Immature natural killer cell (primary cell): ENCODE data around the gene NISCH. TPM values are rescaled to one million over a fixed set of nuclear protein-coding genes. Genes with fewer than 3 reads are reported as not detected.

ENCODE experiments used
- DNase-seq, 3 donors: peaks; one replicate each; pipeline ENCODE4 v3.0.0; 2022; ENCODE audit warnings: mixed read lengths in 1 of 3
- H3K27ac Mint-ChIP-seq, 6 donors: one replicate each; pipeline ENCODE4 v1.8.0; 2020; ENCODE audit warnings: mixed read lengths in 6 of 6, mild to moderate bottlenecking in 5 of 6, inconsistent platforms in 4 of 6, moderate library complexity in 3 of 6
- H3K27me3 Mint-ChIP-seq, 3 donors: one replicate each; pipeline ENCODE4 v1.8.0; 2020 to 2021; ENCODE audit warnings: low read depth in 3 of 3, mild to moderate bottlenecking in 3 of 3, mixed read lengths in 3 of 3, moderate library complexity in 3 of 3, inconsistent platforms in 1 of 3
- H3K36me3 Mint-ChIP-seq, 3 donors: one replicate each; pipeline ENCODE4 v1.8.0; 2020; ENCODE audit warnings: mixed read lengths in 3 of 3, inconsistent platforms in 2 of 3, mild to moderate bottlenecking in 2 of 3
- H3K4me1 Mint-ChIP-seq, 2 donors: one replicate each; pipeline ENCODE4 v1.8.0; 2020; ENCODE audit warnings: inconsistent platforms in 2 of 2, mild to moderate bottlenecking in 2 of 2, mixed read lengths in 2 of 2, moderate library complexity in 1 of 2
- H3K4me3 Mint-ChIP-seq, 5 donors: one replicate each; pipeline ENCODE4 v1.8.0; 2020; ENCODE audit warnings: mild to moderate bottlenecking in 5 of 5, mixed read lengths in 5 of 5, inconsistent platforms in 3 of 5, moderate library complexity in 3 of 5
- H3K9me3 Mint-ChIP-seq, 6 donors: one replicate each; pipeline ENCODE4 v1.8.0; 2020; ENCODE audit warnings: mild to moderate bottlenecking in 6 of 6, mixed read lengths in 6 of 6, inconsistent platforms in 4 of 6, moderate library complexity in 3 of 6
- polyA plus RNA-seq, 3 donors: library from polyadenylated mRNA; unstranded; fragments of 300-500 nt; fragmentation: Illumina TruSeq; gene quantifications; one replicate each; pipeline ENCODE4 v1.2.3, GENCODE V29; 2021

NISCH gene
- polyA plus RNA-seq, result 10 to 100 TPM; 11.3 to 25.9 (median 12.3) TPM

- peaks cover 54% of the 10 kb centered on the region in 2 donors for H3K4me1 Mint-ChIP-seq
- H3K27ac Mint-ChIP-seq, result peak within 1 kb of the TSS; percentile 91 to 97 (median 95)
Observed at GRCh38 chr3:52455283-52456168, at the start of gene NISCH. Gene NISCH, plus strand, starts transcription at chr3:52455604. Its CDS starts 38 bp downstream, at chr3:52455642.

GRCh38 chr3:52406231-52406661 is 49.2 kb upstream of the NISCH start:
- no peak overlapping the region for H3K27ac Mint-ChIP-seq
- peak in 1 of 3 donors; percentile 34 for DNase-seq
- H3K9me3 Mint-ChIP-seq, result no peaks in the 10 kb centered on the region
- H3K4me1 Mint-ChIP-seq, result peaks cover 27 to 37% of the 10 kb centered on the region in 2 donors
- peaks cover 5 to 11% (median 7%) of the 10 kb centered on the region in 3 donors for H3K27me3 Mint-ChIP-seq
- H3K4me3 Mint-ChIP-seq, result peak overlapping the region in 1 of 5 donors; percentile 5
- H3K36me3 Mint-ChIP-seq, result peaks cover 0 to 28% (median 3%) of the 10 kb centered on the region in 3 donors

More at GRCh38 chr3:52455283-52456168, at the start of gene NISCH:
- H3K4me3 Mint-ChIP-seq, result peak within 1 kb of the TSS; percentile 90 to 93 (median 91)
- peaks cover 0 to 8% (median 1%) of the 10 kb centered on the region in 3 donors for H3K27me3 Mint-ChIP-seq
- H3K9me3 Mint-ChIP-seq, result peaks cover 0 to 2% (median 0%) of the 10 kb centered on the region in 6 donors
- peak; percentile 93 to 96 (median 95) for DNase-seq
- H3K36me3 Mint-ChIP-seq, result peaks cover 0 to 12% (median 11%) of the 10 kb centered on the region in 3 donors

- H3K27me3 Mint-ChIP-seq, result peaks cover 5 to 11% (median 7%) of the 10 kb centered on the region in 3 donors
- H3K9me3 Mint-ChIP-seq, result no peaks in the 10 kb centered on the region
- H3K4me3 Mint-ChIP-seq, result peak overlapping the region in 2 of 5 donors; percentile 5 to 89
- peak overlapping the region in 2 of 6 donors; percentile 61 to 70 for H3K27ac Mint-ChIP-seq
- H3K36me3 Mint-ChIP-seq, result peaks cover 0 to 24% (median 3%) of the 10 kb centered on the region in 3 donors
- no peak for DNase-seq
- peaks cover 32 to 44% of the 10 kb centered on the region in 2 donors for H3K4me1 Mint-ChIP-seq
Observed at GRCh38 chr3:52406791-52407510, 48.5 kb upstream of the NISCH start.

GRCh38 chr3:52407779-52408178 is 47.6 kb upstream of the NISCH start:
- H3K4me1 Mint-ChIP-seq, result peaks cover 37 to 46% of the 10 kb centered on the region in 2 donors
- no peaks in the 10 kb centered on the region for H3K9me3 Mint-ChIP-seq
- H3K27me3 Mint-ChIP-seq, result peaks cover 5 to 11% (median 7%) of the 10 kb centered on the region in 3 donors
- H3K4me3 Mint-ChIP-seq, result peak overlapping the region; percentile 12 to 97 (median 89)
- H3K36me3 Mint-ChIP-seq, result peaks cover 0 to 24% (median 3%) of the 10 kb centered on the region in 3 donors
- H3K27ac Mint-ChIP-seq, result peak overlapping the region; percentile 27 to 98 (median 88)
- no peak for DNase-seq

GRCh38 chr3:52408466-52408865 is 46.9 kb upstream of the NISCH start:
- Mint-ChIP-seq H3K4me3 (peak overlapping the region; percentile 89 to 97 (median 94)), H3K4me1 (peaks cover 37 to 46% of the 10 kb centered on the region in 2 donors), H3K27ac (peak overlapping the region; percentile 85 to 98 (median 96))

GRCh38 chr3:52415800-52416199 is 39.6 kb upstream of the NISCH start:
- Mint-ChIP-seq H3K4me3 (no peak overlapping the region), H3K4me1 (peaks cover 14 to 16% of the 10 kb centered on the region in 2 donors), H3K27ac (no peak overlapping the region), H3K27me3 (peaks cover 2 to 3% (median 2%) of the 10 kb centered on the region in 3 donors), H3K9me3 (no peaks in the 10 kb centered on the region), H3K36me3 (peaks cover 0 to 12% (median 7%) of the 10 kb centered on the region in 3 donors)
- DNase-seq, result no peak

More at GRCh38 chr3:52408466-52408865, 46.9 kb upstream of the NISCH start:
- H3K27me3 Mint-ChIP-seq, result peaks cover 5 to 11% (median 7%) of the 10 kb centered on the region in 3 donors
- H3K36me3 Mint-ChIP-seq, result peaks cover 0 to 24% (median 3%) of the 10 kb centered on the region in 3 donors
- H3K9me3 Mint-ChIP-seq, result no peaks in the 10 kb centered on the region
- no peak for DNase-seq

GRCh38 chr3:52420388-52420787 is 35.0 kb upstream of the NISCH start:
- no peaks in the 10 kb centered on the region for H3K9me3 Mint-ChIP-seq
- H3K4me1 Mint-ChIP-seq, result no peaks in the 10 kb centered on the region
- no peak overlapping the region for H3K27ac Mint-ChIP-seq
- H3K4me3 Mint-ChIP-seq, result no peak overlapping the region
- peaks cover 0 to 11% (median 7%) of the 10 kb centered on the region in 3 donors for H3K36me3 Mint-ChIP-seq
- DNase-seq, result no peak
- no peaks in the 10 kb centered on the region for H3K27me3 Mint-ChIP-seq

GRCh38 chr3:52422669-52423068 is 32.7 kb upstream of the NISCH start:
- Mint-ChIP-seq H3K4me3 (no peak overlapping the region), H3K9me3 (no peaks in the 10 kb centered on the region), H3K27ac (no peak overlapping the region), H3K4me1 (no peaks in the 10 kb centered on the region), H3K36me3 (peaks cover 0 to 7% (median 4%) of the 10 kb centered on the region in 3 donors), H3K27me3 (no peaks in the 10 kb centered on the region)
- no peak for DNase-seq

- H3K36me3 Mint-ChIP-seq, result peaks cover 0 to 7% (median 4%) of the 10 kb centered on the region in 3 donors
- H3K4me3 Mint-ChIP-seq, result no peak overlapping the region
- no peak for DNase-seq
- H3K27ac Mint-ChIP-seq, result peak overlapping the region in 1 of 6 donors; percentile 54
- no peaks in the 10 kb centered on the region for H3K4me1 Mint-ChIP-seq
- no peaks in the 10 kb centered on the region for H3K27me3 Mint-ChIP-seq
- no peaks in the 10 kb centered on the region for H3K9me3 Mint-ChIP-seq
Observed at GRCh38 chr3:52423173-52423572, 32.2 kb upstream of the NISCH start.

GRCh38 chr3:52428151-52429005 is 27.0 kb upstream of the NISCH start:
- H3K27ac Mint-ChIP-seq, result no peak overlapping the region

GRCh38 chr3:52429031-52429430 is 26.4 kb upstream of the NISCH start:
- Mint-ChIP-seq H3K4me1 (no peaks in the 10 kb centered on the region), H3K36me3 (no peaks in the 10 kb centered on the region), H3K9me3 (no peaks in the 10 kb centered on the region), H3K4me3 (no peak overlapping the region), H3K27ac (no peak overlapping the region), H3K27me3 (peaks cover 0 to 2% (median 0%) of the 10 kb centered on the region in 3 donors)
- no peak for DNase-seq

More at GRCh38 chr3:52428151-52429005, 27.0 kb upstream of the NISCH start:
- H3K4me3 Mint-ChIP-seq, result no peak overlapping the region
- no peaks in the 10 kb centered on the region for H3K9me3 Mint-ChIP-seq
- H3K36me3 Mint-ChIP-seq, result no peaks in the 10 kb centered on the region
- peaks cover 0 to 2% (median 0%) of the 10 kb centered on the region in 3 donors for H3K27me3 Mint-ChIP-seq
- H3K4me1 Mint-ChIP-seq, result no peaks in the 10 kb centered on the region
- DNase-seq, result peak; percentile 25 to 39 (median 34)

- Mint-ChIP-seq H3K27me3 (peaks cover 0 to 2% (median 2%) of the 10 kb centered on the region in 3 donors), H3K27ac (no peak overlapping the region), H3K4me1 (no peaks in the 10 kb centered on the region), H3K36me3 (no peaks in the 10 kb centered on the region), H3K4me3 (no peak overlapping the region), H3K9me3 (no peaks in the 10 kb centered on the region)
- DNase-seq, result no peak
Observed at GRCh38 chr3:52429779-52430415, 25.5 kb upstream of the NISCH start.
